GM18526 (cell line): ENCODE data around the gene KCTD11.

Experiments
- POLR2A ChIP-seq: IDR thresholded peaks from 3 replicates; pipeline ENCODE4 v1.6.1; 2011; ENCODE audit not compliant: insufficient read length; ENCODE audit errors: extremely low read depth

KCTD11 gene

DNA sequence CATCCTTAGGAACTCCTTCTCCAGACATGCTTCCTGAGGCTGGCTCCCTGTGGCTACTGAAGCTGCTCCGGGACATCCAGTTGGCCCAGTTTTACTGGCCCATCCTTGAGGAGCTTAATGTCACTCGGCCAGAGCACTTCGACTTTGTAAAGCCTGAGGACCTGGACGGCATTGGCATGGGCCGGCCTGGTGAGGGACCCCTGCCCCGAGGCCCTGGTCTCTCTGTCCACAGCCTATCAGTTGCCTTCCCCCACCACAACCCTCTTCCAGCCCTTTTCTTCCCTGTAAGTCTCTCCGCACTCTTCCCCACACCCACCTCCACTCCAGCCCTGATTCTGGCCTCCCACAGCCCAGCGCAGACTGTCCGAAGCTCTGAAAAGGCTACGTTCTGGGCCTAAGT lies 30.9 kb downstream of the KCTD11 start:
- no peak for TF ChIP-seq POLR2A

GRCh38 chr17:7383371-7383741 lies 31.4 kb downstream of the KCTD11 start:
- TF ChIP-seq POLR2A, result no peak

- TF ChIP-seq POLR2A, result peak; percentile 45
Measured at GRCh38 chr17:7383742-7384488, 32.0 kb downstream of the KCTD11 start.

DNA sequence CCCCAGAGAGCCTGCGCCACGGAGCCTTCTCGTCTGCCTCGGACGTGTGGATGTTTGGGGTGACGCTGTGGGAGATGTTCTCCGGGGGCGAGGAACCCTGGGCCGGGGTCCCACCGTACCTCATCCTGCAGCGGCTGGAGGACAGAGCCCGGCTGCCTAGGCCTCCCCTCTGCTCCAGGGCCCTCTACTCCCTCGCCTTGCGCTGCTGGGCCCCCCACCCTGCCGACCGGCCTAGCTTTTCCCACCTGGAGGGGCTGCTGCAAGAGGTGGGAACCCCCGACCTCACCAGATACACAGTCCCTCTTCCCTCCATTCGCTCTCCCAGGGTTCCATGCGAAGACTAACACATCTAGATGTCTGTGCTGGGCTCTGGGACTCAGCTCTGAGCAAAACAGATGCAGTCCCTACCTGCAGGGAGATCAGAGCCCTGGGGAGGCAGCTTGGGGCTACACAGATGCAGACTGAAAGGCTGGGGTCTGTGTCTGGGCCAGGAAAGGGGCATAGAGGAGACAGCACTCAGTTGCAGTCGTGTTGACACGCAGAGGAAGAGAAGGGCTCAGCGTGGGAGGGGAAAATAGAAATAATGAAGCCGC lies 32.6 kb downstream of the KCTD11 start:
- no peak for TF ChIP-seq POLR2A

DNA sequence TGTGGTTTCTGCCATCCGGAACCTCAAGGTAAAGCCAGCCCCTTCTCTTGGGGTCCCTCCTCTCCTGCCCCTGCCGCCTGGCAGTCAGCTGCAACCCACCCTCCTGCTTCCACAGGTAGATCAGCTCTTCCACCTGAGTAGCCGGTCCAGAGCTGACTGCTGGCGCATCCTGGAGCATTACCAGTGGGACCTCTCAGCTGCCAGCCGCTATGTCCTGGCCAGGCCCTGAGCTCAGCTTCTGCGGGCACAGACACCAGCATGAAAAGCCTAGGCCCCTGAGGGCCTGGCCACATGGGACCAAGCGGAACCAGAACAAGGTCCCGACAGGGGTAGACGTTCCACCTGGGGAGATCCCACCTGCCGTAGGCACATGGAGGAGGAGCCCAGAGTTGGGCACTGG lies 36.9 kb downstream of the KCTD11 start:
- no peak for TF ChIP-seq POLR2A

DNA sequence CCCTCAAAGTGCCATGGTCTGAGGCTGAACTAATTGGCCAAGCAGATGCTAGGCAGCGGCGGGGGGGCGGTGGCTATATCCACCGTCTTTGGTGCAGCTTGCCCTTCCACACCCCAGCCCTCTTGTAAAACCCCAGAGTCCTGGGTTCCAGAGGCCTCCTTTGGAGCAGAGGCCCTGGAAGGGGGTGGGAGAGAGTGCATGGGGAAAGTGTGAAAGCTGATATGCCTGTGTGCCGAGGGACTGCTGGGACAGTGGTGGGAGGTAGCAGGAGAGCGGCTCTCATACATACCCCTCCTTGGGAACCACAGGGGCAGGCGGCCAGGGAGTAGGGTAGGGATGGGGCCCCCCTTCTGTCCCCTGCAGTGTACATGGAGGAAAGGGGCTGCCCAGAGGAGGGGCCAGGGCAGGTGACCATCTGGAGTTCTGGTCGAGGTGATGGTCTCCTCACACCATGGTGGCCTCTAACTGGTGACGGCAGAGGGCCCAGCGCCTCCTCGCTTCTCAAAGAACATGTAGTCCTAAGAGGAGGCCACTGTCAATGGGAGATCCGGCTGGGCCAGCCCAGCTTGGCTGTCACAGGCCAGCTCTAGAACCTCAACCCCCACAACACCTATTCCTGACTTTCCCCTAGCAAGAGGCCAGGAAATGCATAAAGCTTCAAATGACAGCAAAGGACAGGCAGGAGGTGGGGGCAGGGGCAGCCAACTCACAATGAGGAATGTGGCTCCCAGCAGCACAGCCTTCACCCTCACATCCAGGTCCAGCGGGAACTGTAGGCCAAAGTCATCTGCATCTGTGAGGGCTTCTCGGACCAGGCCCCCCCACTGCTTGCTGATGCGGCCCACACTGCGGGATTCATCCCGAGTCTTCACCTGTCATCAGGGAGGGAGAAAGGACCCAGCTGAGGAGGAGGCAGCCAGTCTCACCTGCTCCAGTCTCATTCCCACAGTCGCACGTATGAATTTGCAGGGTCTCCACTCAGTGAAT lies 38.3 kb downstream of the KCTD11 start:
- TF ChIP-seq POLR2A, result no peak

GRCh38 chr17:7391307-7391706 lies 39.3 kb downstream of the KCTD11 start:
- no peak for TF ChIP-seq POLR2A

DNA sequence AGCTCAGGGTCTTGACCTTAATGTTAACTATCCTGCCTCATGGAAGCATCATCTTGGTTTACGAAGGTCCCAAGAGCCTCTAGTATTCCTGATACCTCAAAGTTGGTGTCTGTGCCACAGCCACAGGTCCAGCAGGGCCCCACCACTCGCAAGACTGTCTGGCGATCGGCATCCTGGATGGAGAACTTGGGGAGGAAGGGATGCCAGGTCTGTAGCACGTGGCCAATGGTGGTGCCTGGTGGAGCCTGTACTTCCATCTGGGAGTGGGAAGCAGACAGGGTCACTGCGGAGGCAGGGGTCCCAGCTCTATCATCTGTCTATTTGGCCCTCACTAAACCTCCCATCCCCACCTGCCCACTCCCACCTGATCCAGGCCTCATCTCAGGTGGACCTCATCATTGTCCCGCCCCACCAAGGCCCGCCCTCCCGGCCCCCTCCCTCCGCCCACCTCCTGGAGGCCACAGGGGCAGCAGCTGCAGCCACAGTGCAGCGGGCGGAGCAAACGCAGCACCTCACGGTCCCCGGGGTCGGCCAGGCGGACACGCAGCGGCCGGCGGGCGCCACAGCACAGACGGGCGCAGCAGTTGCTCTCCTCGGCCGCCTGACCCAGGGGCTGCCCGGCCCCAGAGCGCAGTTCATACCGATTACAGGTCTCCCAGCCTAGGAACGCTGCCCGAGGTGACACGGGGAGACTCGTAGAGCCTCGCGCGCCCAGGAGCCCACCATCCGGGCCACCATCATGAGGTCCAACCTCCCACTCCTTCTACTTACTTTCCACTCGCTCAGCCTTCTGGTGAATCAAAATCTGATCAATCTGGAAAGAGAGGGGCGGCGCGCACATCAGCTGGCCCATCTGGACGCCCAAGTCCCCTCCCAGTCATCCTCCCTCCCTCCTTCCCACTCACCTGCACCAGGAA lies 41.0 kb downstream of the KCTD11 start:
- no peak for TF ChIP-seq POLR2A

- TF ChIP-seq POLR2A, result peak; percentile 42
Measured at GRCh38 chr17:7393613-7394451, 41.9 kb downstream of the KCTD11 start.

DNA sequence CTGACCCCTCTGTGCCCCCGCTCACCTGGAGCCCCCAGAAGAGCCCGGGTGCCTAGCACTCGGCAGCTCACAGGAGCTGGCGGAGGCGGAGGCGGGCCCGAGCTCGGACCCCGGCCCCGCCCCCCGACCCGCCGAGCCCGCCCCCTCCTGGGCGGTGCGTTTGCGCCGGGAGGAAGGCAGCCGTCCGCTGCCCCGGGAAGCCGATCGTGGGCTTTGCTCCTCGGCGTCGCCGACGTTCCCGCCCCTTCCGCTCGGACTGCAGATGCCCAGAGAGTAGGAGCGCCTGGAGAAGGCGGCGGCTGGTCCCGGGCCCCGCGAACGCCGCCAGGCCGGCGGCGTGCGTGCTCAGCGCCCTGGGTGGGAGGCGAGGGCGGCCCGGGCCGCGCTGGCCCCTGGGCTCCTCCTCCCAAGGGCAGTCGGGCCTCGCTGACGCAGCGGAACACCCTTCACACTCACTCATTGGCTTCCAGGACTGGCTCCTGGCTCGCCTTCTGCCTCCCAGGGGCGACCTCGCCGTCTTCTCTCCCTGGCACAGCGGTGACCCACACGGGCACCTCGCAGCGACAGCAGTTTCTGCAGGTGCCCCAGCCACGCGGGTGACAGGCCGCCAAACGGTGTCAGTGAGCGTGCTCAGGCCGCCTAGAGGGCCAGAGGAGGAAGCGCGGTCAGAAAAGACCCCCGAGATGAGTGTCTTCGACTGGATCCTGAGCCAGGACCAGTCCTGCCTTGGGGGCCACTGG lies 42.7 kb downstream of the KCTD11 start, which contains the start of gene PLSCR3:
Gene PLSCR3, minus strand, starts transcription at position 74 of the 740 bp plus-strand sequence. CDS start 415 bp downstream, outside the sequence.
- peak; percentile 71 for TF ChIP-seq POLR2A

DNA sequence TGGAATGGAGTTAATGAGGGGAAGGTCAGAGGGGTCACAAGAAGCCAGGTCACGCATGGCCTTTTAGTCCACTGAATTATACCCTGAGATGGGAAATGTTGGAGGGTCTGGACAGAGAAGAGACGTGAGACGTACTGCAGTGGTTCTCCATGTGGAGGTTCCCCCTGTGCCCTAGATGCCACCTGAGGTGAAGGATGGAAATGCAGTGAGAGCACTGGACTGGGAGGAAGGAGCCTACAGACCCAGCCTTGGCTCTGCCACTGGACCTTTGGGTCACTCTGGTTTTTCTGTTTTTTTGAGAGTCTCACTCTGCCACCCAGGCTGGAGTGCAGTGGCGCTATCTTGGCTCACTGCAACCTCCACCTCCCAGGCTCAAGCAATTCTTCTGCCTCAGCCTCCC lies 44.2 kb downstream of the KCTD11 start:
- TF ChIP-seq POLR2A, result no peak

- no peak for TF ChIP-seq POLR2A
Measured at GRCh38 chr17:7398612-7399011, 46.6 kb downstream of the KCTD11 start.
